ENCODE results near the gene SGMS1.
"Not testable (repeated sequence)": the region's sequence is repeated elsewhere in the genome, so short reads cannot be mapped to it uniquely, and the experiment has no call there.

SGMS1 gene

DNA sequence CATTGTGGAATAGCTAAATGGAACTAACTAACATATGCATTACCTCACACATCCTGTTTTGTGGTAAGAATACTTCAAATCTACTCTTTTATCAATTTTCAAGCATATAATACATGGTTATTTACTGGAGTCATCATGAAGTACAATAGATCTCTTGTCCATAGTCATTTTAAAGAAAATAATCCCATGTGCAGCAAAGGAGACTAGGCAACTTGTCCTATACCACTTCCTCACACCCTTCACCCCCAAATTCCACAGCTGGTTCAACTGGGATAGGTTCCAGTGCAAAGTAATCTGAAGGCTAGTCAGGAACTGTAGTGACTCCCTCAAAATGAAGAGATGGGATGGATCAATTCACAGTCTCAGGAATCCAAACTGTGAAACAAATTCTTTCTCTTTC lies 176.1 kb downstream of the SGMS1 start:
- H3K4me3 ChIP-seq (replicated peaks in 1 of 2; ENCODE audit: low read depth in 2 of 2, low read length in 2 of 2), result no peak overlapping the region
- DNase-seq (ENCODE audit: low read depth in 2 of 2), result peak in 1 of 2 donors; percentile 9
- TF ChIP-seq CTCF (IDR thresholded peaks at IDR 0.05; ENCODE audit: low read depth, low read length), result no peak

DNA sequence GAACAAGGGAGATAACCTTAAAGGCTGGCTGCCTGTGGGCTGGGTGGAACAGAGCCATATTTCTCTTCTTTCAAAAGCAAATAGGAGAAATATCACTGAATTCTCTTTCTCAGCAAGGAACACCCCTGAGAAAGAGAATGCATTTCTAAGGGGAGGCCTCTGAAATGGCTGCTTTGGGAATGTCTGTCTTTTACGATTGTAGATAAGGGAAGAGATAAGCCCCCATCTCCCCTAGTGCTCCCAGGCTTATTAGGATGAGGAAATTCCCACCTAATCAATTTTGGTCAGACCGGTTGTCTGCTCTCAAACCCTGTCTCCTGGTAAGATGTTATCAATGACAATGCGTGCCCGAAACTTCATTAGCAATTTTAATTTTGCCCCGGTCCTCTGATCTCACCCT lies 178.0 kb downstream of the SGMS1 start:
- not testable (repeated sequence) for H3K4me3 ChIP-seq (replicated peaks in 1 of 2; ENCODE audit: low read depth in 2 of 2, low read length in 2 of 2); DNase-seq (ENCODE audit: low read depth in 2 of 2)

- no peak overlapping the region for H3K4me3 ChIP-seq (replicated peaks in 1 of 2; ENCODE audit: low read depth in 2 of 2, low read length in 2 of 2)
- DNase-seq (ENCODE audit: low read depth in 2 of 2), result no peak
- no peak for TF ChIP-seq CTCF (IDR thresholded peaks at IDR 0.05; ENCODE audit: low read depth, low read length)
Measured at GRCh38 chr10:50440489-50440888, 183.3 kb downstream of the SGMS1 start.

DNA sequence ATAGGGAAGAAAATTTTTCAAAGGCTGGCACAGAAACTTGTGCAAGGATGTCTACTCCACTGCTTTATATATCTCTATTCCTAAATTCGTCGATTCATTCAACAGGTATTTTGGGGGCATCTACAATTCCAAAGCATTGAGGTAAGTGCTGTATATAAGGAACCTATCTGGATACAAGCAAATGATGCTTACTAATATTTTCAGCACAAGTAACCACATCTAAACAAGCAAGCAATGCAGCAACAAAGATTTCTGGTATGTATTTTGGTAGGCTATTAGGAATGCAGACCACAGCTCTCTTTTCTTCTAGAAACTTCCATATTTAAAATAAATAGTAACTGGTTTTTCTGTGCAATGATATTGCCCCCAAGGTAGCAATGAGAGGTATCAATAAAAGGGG lies 183.9 kb downstream of the SGMS1 start:
- no peak overlapping the region for H3K4me3 ChIP-seq (replicated peaks in 1 of 2; ENCODE audit: low read depth in 2 of 2, low read length in 2 of 2)
- TF ChIP-seq CTCF (IDR thresholded peaks at IDR 0.05; ENCODE audit: low read depth, low read length), result no peak
- peak in 1 of 2 donors; percentile 16 for DNase-seq (ENCODE audit: low read depth in 2 of 2)

GRCh38 chr10:50439187-50439586 lies 184.6 kb downstream of the SGMS1 start:
- TF ChIP-seq CTCF (IDR thresholded peaks at IDR 0.05; ENCODE audit: low read depth, low read length), result no peak
- DNase-seq (ENCODE audit: low read depth in 2 of 2), result no peak
- H3K4me3 ChIP-seq (replicated peaks in 1 of 2; ENCODE audit: low read depth in 2 of 2, low read length in 2 of 2), result no peak overlapping the region

DNA sequence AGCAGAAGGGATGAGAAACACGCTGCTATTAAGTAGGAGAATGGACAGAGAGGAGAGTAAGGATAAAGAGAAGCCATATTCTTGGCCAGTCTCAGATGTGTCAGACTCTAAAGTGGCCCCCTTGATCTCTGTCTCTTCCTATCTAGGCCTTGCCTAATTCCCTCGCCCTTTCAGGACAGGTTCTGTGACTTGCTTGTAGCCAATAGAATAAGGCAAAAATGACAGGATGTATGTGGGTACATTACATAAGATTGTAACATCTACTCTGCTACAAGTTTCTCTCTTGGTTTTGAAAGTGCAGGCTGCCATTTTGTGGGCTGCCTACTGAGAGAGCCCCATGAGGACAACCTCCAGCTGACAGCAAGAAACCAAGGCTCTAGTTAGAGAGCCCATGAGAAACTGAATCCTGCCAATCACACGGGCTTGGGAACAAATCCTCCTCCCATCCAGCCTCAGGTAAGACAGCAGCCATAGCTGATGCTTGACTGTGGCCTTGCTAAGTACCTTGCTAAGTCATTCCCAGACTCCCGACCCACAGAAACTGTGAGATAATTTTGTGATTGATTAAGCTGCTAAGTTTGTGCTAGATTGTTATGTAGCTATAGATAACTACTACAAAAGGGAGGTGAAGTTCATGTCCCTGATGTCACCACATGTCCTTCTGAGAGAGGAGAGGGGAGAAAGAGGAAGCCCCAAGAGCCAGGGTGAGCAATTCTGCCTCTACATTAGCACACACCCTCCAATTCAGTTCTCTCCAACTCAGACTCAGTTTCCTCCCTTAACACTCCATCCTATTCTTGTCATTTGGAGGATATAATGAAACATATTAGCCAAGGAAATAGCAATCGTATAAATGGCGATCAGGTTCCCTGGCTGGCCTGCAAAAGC lies 185.5 kb downstream of the SGMS1 start:
- no peak for DNase-seq (ENCODE audit: low read depth in 2 of 2)
- H3K4me3 ChIP-seq (replicated peaks in 1 of 2; ENCODE audit: low read depth in 2 of 2, low read length in 2 of 2), result no peak overlapping the region
- TF ChIP-seq CTCF (IDR thresholded peaks at IDR 0.05; ENCODE audit: low read depth, low read length), result no peak

GRCh38 chr10:50437248-50437647 lies 186.5 kb downstream of the SGMS1 start:
- TF ChIP-seq CTCF (IDR thresholded peaks at IDR 0.05; ENCODE audit: low read depth, low read length), result no peak
- H3K4me3 ChIP-seq (replicated peaks in 1 of 2; ENCODE audit: low read depth in 2 of 2, low read length in 2 of 2), result no peak overlapping the region
- no peak for DNase-seq (ENCODE audit: low read depth in 2 of 2)
